SU-DHL-6 (cell line): Measurements from ENCODE around the gene ZNF644.

ENCODE experiments used
- EZH2phosphoT487 ChIP-seq: fragments of 200-600 bp; sonication (generic), shearing (Covaris generic); conservative IDR thresholded peaks from 2 replicates; pipeline ENCODE4 v1.6.1; 2018; ENCODE audit warnings: mild to moderate bottlenecking, antibody characterized with exemption, low read length, moderate library complexity, mixed read lengths
- TF ChIP-seq, protein P1 (sequence below): fragments of 200-600 bp; sonication (generic); IDR thresholded peaks from one replicate; pipeline ENCODE4 v1.5.1; 2017; ENCODE audit warnings: antibody characterized with exemption, mild to moderate bottlenecking, low read length, moderate library complexity; ENCODE audit not compliant: insufficient read depth, poor library complexity, severe bottlenecking

DNA sequence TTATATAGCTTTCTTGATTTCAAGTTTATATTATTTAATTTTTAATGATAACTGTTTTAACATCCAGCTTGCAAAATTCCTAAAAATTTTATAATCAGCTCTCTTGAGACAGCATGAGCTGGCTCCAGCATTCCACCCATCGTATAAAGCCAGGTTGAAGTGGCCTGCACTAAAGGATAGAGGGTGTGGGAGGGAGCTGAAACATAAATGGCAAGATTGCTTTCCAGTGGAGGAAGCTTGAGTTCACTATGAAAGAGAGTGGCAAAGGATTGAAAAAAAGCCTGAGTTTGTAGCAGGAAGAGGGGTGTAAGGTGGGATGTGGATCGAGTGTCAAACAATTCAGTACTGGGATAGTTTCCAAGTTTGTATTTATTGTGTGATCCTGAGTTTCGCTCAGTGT lies 48.5 kb upstream of the ZNF644 start:
- TF ChIP-seq, protein P1, sequence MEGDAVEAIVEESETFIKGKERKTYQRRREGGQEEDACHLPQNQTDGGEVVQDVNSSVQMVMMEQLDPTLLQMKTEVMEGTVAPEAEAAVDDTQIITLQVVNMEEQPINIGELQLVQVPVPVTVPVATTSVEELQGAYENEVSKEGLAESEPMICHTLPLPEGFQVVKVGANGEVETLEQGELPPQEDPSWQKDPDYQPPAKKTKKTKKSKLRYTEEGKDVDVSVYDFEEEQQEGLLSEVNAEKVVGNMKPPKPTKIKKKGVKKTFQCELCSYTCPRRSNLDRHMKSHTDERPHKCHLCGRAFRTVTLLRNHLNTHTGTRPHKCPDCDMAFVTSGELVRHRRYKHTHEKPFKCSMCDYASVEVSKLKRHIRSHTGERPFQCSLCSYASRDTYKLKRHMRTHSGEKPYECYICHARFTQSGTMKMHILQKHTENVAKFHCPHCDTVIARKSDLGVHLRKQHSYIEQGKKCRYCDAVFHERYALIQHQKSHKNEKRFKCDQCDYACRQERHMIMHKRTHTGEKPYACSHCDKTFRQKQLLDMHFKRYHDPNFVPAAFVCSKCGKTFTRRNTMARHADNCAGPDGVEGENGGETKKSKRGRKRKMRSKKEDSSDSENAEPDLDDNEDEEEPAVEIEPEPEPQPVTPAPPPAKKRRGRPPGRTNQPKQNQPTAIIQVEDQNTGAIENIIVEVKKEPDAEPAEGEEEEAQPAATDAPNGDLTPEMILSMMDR = no peak
- TF ChIP-seq EZH2phosphoT487 = no peak
